ENCODE data around the gene MTUS2.

The MTUS2 gene

DNA sequence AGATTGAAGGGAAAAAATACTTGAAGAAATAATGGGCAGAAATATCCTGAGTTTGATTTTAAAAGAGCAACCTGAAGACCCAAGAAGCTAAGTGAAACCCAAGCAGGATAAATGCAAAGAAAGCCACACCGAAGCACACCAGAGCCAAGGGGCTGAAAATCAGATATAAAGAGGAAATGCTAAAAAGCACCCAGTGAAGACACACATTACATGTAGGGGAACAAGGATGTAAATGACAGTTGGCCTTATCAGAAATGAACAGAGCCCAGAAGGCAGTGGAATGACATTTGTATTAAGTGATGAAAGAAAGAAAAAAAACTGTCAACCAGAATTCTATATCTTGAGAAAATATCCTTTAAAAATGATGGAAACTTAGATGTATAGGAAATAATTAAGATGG lies 636.3 kb downstream of the MTUS2 start:
- H3K27ac ChIP-seq: peak overlapping the region in 1 of 21 experiments; percentile 1
- H3K4me3 ChIP-seq: no peak overlapping the region

DNA sequence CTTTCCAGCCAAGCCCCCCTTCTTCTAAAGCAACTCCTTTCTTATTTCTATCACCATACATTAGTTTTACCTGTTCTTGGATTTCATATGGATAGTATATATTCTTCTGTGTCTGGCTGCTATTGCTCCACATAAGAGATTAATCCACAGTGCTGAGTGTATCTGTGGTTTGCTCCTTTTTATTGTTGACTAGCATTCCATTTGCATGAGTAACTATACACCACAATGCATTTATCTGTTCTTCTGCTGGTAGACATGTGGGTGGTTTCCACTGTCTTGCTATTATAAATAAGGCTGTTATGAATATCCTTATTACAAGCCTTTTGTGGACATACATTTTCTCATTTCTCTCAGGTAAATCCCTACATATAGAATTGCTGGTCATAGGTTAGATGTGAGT lies 637.2 kb downstream of the MTUS2 start:
- H3K27ac ChIP-seq: peak overlapping the region in 1 of 21 experiments; percentile 1

DNA sequence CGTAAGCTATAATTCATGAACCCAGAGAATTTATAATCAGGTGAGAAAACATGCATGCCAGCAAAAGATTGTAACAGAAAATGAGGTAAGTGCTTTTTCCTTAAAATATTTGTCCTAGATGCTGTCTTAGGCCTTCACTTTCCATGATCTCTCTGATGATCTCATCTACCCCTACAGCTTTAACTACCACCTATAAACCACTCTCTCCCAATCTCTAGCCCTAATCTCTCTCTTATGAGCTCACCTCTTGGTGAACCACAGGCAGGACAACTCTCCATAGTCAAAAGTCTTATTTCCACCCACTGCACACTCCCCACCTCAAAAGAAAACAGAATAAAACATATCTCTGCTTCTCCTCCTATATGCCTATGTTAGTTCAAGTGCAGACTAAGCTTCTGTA lies 638.3 kb downstream of the MTUS2 start:
- no peak overlapping the region for H3K27ac ChIP-seq

More for the DNA sequence above, 637.2 kb downstream of the MTUS2 start:
- no peak overlapping the region for H3K4me3 ChIP-seq

DNA sequence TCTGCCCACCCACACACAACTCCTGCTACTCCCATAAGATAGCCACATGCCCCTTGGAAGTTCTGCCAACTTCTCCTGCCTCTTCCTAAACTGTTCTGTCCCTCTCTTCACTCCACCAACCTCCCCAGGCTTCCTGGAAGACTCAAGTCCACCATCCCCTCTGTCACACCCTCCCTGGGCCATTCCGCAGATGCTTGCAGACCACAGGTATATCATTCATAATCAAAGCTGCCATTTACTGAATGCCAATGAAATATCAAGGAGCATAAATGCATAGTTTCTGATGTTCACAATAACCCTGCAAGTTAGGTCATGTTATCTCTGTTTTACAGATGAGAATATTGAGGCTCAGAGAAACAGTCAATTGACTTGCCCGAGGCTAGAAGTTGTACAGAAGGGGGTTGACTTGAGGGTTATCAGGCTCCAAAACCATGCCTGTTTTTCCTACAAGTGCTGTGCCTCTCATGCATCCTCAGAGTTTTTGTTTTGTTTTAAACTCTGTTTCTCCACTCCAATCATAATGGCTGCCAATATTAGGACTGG lies 639.7 kb downstream of the MTUS2 start:
- no peak overlapping the region for H3K4me3 ChIP-seq
- no peak overlapping the region for H3K27ac ChIP-seq

More for the DNA sequence above, 638.3 kb downstream of the MTUS2 start:
- no peak overlapping the region for H3K4me3 ChIP-seq

DNA sequence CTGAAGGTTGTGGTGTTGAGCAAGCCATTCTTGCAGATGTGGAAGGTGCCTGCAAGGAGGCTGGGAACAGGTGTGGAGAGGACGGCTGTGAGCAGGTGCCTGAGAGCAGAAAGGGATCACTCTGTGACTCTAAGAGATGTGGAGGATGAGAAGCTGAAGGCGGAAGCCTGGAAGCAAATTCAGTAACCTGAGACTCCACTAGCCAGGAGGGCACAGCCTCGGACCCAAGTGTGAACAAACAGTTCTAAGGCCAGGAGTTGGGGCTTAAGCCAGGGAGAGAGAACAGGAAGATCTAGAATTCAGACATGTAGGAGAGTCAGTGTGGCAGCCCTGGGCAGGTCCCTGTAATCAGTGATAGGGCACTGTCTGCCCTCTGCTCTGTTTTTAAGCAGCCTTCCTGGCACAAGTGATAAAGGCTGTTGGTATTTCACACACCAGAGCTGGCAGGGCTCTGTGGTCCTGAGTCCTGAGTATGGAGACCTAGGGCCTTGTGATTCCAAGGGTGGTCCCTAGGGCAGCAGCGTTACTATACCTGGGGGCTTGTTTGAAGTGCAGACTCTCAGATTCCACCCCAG lies 644.1 kb downstream of the MTUS2 start:
- Histone ChIP-seq H3K27ac (no peak overlapping the region), H3K4me3 (no peak overlapping the region)

DNA sequence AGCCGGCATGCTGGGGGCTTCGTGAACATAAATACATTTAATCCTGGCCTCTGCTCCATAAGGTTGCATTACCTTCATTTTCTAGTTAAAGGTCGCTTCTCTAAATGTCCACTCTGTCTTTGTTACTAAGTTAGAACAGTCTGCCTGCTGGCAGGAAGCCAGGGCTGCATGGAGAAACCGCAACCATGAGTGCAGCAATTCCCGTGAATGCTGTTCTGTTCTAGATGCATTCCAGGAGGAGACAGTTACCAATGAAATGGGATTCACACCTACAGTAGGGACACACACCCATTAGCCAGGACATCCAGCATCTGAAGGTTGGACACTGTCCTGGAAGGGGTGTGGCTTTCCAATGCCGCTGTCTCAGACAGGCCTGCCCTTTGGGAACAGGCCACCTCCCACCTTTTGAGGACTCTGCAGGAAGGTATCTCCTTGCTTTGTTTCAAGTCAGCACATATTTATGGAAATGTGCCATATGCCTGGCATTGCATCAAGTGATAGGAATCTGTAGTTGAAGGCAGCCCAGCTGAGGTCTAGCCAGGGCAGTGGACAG lies 645.7 kb downstream of the MTUS2 start:
- H3K27ac ChIP-seq: no peak overlapping the region
- H3K4me3 ChIP-seq: no peak overlapping the region

DNA sequence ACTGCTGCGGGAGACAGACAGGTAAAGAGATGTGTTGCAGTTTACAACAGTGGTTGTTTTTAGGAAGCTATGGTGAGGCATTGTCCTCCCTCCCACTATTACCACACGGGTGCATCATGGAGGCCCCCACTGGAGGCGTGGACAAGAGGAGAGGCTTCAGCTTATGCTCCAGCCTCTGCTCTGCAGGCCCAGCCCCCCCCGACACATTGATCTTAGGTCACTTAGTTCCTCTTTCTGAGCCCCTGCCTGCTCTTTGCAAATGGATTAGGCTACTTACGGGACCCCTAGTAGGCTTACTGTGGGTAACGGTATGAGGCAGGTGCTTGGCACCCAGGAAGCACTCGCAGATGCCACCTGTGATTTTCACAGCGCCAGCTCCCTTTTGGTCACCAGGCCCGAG lies 651.4 kb downstream of the MTUS2 start:
- Histone ChIP-seq H3K4me3 (no peak overlapping the region), H3K27ac (no peak overlapping the region)

DNA sequence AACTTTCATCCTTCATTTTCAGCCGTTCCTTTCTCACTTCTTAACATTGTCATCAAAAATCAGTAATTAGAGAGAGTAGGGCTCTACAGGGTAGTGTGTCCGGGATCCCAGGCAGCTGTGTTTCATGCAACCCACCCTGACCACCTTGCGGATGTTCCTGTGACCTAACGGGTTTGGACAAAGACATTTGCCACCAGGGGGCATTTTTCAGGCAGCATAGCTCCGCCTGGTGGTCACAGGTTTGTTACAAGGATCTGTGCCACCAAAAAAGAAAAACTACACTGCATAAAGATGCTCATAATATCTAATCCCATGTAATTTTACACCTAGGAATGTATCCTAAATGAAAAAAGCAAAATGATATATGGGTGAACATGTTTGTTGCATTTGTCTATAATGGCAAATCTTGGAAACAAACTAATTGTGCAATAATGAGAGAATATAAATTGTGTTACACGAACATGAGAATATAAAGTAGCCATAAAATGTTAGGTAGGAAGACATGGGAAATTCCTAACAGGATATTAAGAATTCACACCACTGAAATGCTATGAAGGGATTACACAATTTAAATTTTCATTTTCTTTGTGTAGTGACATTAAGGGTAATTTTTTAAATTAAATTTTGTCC lies 652.3 kb downstream of the MTUS2 start:
- H3K27ac ChIP-seq: no peak overlapping the region

DNA sequence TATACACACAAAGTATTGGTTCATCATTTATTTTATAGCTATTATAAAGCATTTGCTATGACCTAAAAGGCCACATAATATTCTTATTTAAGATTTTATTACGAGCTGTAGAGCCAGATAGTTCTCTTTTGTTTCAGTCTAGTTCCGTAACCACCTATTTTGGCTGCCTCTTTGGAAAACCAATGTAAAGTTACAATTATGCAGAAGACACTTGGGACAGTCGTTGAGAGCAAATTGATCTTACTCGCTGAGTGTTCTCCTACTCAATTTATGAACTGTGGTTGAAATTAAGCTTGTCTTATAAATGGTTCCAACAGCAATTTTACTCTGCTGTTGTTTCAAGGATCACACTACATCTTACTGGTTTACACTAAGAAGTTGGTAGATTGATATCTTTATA lies 653.0 kb downstream of the MTUS2 start:
- Histone ChIP-seq H3K4me3 (no peak overlapping the region), H3K27ac (no peak overlapping the region)

More for the DNA sequence above, 652.3 kb downstream of the MTUS2 start:
- no peak overlapping the region for H3K4me3 ChIP-seq

DNA sequence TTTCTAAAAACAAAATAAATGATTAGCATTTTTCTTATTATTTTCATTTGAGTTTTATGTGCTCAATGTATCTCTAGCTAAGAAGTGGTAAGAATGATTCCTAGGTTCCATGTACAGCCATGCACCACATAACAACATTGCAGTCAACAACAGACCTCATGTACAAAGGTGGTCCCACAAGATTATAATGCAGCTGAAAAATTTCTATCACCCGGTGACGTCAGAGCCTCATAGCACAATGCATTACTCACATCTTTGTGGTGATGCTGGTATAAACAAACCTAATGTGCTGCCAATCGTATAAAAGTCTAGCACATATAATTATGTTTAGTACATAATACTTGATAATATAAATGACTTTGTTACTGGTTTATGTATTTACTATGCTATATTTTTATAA lies 654.9 kb downstream of the MTUS2 start:
- Histone ChIP-seq H3K27ac (no peak overlapping the region), H3K4me3 (no peak overlapping the region)

DNA sequence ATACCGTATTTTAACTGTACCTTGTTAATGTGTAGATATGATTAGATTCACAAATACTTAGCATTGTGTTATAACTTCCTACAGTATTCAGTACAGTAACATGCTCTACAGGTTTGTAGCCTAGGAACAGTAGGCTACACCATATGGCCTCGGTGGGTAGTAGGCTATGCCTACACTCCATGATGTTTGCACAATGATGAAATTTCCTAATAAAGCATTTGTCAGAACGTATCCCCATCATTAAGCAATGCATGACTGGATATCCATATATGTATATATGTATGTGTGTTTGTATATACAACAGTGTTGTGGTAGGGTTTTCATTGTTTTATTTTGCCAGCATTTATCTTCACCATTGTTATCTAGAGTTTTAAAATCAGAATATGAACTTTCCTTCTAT lies 655.9 kb downstream of the MTUS2 start:
- H3K27ac ChIP-seq: no peak overlapping the region
- no peak overlapping the region for H3K4me3 ChIP-seq

DNA sequence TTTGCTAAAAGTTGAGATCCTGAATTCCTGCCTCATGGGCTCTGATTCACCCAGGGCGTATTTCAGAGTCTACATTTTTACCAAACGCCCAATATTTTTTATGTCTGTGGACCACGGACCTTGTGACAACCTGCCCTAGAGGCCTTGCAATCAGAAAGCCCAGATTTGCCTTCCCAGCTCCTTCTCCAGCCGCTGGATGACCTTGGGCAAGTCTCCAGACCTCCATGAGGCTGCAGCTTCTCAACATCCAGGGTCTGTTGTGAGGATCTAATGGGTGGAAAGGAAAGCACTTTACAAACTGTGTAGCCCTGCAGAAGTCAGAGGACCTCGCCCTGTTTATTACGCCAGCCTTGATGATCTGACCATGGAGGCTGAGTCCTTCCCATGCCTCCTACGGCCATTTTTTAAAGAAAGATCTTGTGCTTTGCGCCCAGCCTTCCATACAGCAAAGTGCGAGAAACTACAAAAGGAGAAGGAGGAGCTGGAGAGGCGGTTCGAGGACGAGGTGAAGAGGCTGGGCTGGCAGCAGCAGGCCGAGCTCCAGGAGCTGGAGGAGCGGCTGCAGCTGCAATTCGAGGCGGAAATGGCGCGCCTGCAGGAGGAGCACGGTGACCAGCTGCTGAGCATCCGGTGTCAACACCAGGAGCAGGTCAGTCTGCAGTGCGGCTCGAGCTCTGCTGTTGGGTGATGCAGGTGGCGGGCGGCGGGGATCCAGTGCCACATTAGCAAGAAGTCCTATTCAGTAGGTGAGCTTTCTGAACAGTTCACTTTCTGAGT lies 659.8 kb downstream of the MTUS2 start:
- Histone ChIP-seq H3K27ac (no peak overlapping the region), H3K4me3 (no peak overlapping the region)

DNA sequence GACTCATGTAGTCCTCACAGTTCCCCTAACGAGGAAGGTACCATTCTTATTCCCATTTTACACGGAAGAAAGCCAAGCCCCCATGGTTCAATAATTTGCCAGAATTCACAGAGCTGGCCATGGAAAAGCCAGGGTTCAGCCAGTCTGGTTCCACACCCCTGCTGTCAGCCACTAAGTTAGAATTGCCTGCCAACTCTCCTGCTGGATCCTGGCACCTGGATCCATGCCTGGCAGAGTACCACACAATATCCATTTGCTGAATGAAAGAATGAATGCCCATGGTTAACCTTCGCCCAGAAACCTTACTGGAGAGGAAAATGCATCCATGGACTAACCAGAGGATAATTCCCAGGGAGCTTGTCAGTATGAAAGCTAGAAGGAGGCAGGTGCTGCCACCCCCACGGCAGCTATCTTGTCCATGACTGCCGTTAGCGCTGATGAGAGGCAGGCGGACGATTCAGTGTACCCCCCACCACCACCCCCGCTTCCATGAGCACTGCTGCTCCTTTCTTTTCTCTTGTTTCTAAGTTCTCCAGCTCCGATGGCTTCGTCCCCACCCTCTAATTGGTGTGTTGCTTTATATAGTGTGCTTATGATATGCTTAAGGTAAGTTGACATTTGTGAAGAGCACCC lies 660.9 kb downstream of the MTUS2 start:
- no peak overlapping the region for H3K27ac ChIP-seq
- H3K4me3 ChIP-seq: no peak overlapping the region

DNA sequence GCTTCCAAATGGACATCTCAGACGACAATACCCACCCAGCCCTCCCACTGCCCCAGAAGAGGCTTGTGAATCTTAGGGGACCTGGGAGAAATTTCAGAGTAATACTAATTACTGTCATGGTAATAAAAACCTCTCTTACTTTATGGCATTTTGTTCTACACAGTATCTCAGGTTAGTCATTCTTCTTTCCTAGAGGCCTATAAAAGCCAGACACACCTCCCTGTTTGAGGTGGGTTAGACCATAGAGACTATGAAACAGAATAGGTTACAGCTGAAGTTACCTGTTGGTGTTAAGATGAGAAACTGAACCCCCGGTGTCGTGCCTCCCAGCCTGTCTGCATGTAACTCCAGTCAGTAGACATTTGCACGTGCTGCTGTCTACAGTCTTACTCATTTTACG lies 661.5 kb downstream of the MTUS2 start:
- Histone ChIP-seq H3K4me3 (no peak overlapping the region), H3K27ac (no peak overlapping the region)

DNA sequence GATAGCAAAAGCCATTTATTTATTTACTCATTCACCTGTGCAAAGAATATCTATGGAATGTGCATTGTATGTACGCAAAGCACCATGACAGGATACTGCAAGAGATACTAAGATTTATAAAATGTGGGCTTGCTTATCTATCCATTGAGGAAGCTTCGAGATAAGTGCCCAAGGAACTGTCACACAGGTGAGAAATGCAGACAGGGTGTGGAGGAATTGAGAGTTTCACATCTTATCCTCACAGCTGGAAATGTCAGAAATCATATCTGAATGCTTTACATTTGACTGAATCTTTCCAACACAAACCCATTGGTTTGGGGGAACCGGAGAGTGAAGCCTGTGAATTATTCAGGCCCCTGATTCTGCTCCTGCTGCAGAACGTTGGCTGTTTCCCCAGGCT lies 662.4 kb downstream of the MTUS2 start:
- Histone ChIP-seq H3K27ac (no peak overlapping the region), H3K4me3 (no peak overlapping the region)

DNA sequence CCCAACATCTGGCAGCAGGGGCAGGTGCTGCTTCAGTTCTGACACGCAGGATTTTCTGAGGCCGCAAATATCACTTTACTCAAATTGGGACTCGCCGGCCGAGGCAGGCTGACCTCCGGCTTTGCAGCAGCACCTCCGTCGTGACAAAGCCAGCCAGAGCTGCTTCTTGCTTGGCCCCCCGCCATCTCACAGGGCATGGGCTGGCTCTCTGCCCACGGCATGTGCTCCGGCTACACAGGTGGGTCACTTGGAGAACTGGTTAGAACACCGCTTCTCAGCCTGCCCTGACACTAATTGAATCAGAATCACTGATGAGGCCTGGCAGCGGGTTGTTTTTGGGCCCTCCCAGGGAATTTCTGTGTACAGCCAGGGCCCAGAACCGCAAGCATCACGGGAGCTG lies 663.1 kb downstream of the MTUS2 start:
- no peak overlapping the region for H3K27ac ChIP-seq
- H3K4me3 ChIP-seq: no peak overlapping the region

DNA sequence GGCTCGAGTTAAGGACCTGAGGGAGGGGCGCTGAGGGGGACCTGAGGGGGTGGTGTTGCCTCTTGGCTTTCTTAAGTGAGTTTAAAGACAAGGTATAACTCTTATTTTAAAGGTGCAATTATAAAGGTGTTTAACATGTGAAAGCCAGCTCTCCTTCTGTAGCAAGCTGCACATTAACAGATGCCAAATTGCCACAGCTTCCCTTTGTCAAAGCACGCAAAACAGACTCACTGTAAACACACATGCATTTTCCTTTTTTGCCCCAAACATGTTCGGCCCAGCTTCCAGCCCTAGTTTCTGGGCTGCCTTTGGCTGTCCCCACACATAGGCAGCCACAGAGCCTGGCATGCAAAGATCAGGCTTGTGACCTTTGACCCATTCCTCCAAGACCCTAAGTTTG lies 663.5 kb downstream of the MTUS2 start:
- Histone ChIP-seq H3K27ac (no peak overlapping the region), H3K4me3 (no peak overlapping the region)

DNA sequence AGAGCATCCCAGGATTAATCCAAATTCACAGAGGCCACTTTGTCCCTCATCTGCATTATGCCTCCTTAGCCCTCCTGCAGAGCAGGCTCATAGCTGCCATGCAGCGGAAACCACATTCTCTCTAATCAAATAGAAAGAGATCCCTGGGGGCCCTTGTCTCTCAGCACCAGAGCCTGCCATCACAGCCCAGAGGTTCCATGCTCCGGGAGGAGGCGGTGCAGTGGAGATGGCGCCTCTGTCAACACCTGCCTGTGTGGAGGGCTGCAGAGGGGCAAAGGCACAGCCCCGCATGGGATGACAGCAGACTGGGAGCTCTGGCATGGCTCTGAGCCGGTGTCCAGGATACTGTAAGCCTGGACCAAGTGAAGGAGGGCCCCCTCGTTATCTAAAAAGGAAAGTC lies 664.1 kb downstream of the MTUS2 start:
- no peak overlapping the region for H3K4me3 ChIP-seq

DNA sequence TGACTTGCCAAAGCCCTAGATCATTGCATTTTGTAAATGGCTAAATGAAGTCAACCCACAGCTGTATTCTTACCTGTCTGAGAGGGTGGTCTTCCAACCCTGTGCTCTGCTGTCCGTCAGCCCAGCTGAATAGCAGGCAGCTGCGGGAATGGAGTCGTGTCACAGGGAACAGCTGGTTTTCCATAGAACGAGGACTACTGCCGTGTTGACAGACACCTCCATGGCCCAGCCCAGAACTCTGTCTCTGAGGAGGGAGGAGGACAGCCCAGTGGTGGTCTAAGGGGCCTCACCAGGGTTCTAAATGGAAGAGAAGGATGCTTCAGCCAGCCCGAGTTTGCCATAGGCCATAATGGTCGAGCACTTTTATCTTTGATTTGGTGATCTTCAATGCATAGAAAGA lies 664.7 kb downstream of the MTUS2 start:
- Histone ChIP-seq H3K4me3 (no peak overlapping the region), H3K27ac (no peak overlapping the region)

More for the DNA sequence above, 664.1 kb downstream of the MTUS2 start:
- H3K27ac ChIP-seq: no peak overlapping the region

DNA sequence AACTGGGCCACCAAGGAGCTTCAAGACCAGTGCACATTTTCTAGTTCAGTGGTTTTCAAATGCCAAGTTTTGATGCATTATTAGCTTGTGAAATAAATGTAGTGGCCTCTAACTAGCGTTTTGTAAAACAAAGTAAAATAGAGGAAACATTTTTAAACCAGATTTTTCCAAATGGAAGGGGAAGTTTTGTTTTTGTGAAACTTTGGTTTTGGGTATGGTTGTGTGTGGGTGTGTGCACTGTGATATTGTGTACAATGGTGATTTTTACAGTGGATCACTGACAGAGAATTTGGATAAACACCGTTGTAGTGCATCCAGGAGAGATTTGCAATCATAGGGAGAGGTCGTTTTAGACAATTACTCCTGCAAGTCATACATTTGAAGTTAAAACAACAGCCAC lies 666.4 kb downstream of the MTUS2 start:
- H3K4me3 ChIP-seq: no peak overlapping the region

More for the DNA sequence above, 666.4 kb downstream of the MTUS2 start:
- no peak overlapping the region for H3K27ac ChIP-seq

All from skin epidermis (tissue), 12 donors.